NCI-H146 (cell line): ENCODE data around the gene TBCD.

Experiments used
- DNase-seq: peaks from one replicate; lab custom pipeline; 2025; lab: John Stamatoyannopoulos, UW

TBCD gene

GRCh38 chr17:82871776-82872561 lies 120.1 kb downstream of the TBCD start:
- DNase-seq = no peak

- no peak for DNase-seq
Observed at GRCh38 chr17:82872591-82873520, 121.0 kb downstream of the TBCD start.

- DNase-seq = no peak
Observed at GRCh38 chr17:82873521-82873920, 121.7 kb downstream of the TBCD start.

- DNase-seq = no peak
Observed at GRCh38 chr17:82874011-82874835, 122.4 kb downstream of the TBCD start.

GRCh38 chr17:82875407-82875856 lies 123.6 kb downstream of the TBCD start:
- DNase-seq = no peak

- no peak for DNase-seq
Observed at GRCh38 chr17:82876149-82876548, 124.3 kb downstream of the TBCD start.

- DNase-seq = no peak
Observed at GRCh38 chr17:82876602-82877379, 124.9 kb downstream of the TBCD start.

GRCh38 chr17:82878527-82878926 lies 126.7 kb downstream of the TBCD start:
- no peak for DNase-seq

GRCh38 chr17:82879241-82879640 lies 127.4 kb downstream of the TBCD start:
- DNase-seq = no peak

- DNase-seq = no peak
Observed at GRCh38 chr17:82880620-82881323, 128.9 kb downstream of the TBCD start.

- DNase-seq = no peak
Observed at GRCh38 chr17:82881324-82881823, 129.5 kb downstream of the TBCD start.

GRCh38 chr17:82881900-82882714 lies 130.2 kb downstream of the TBCD start:
- no peak for DNase-seq

- DNase-seq = no peak
Observed at GRCh38 chr17:82882715-82883418, 131.0 kb downstream of the TBCD start.

- no peak for DNase-seq
Observed at GRCh38 chr17:82883419-82884031, 131.7 kb downstream of the TBCD start.

GRCh38 chr17:82884341-82884969 lies 132.6 kb downstream of the TBCD start:
- no peak for DNase-seq

- DNase-seq = no peak
Observed at GRCh38 chr17:82884970-82885353, 133.1 kb downstream of the TBCD start.

- no peak for DNase-seq
Observed at GRCh38 chr17:82887255-82888164, 135.6 kb downstream of the TBCD start.
